K562 (cell line): ENCODE data around the gene GNAT2. TPM values are rescaled to one million over a fixed set of nuclear protein-coding genes. Genes with fewer than 3 reads are reported as not detected.

Experiments used
- ATAC-seq: fragments of 200-7000 bp; cut with Tn5 transposase; 3 replicates; pipeline ENCODE4 v1.9.1; 2020; ENCODE audit warnings: moderate library complexity
- BruUV-seq: library from RNA; stranded (reverse); fragments of 400-500 nt; replicated peaks from 2 replicates; lab custom pipeline; 2021; lab: Mats Ljungman, UMichigan
- CTCF ChIA-PET: fragments of 300-600 bp; formaldehyde crosslinking; extraction: SDS; loops from one replicate; lab custom pipeline; 2021; ENCODE audit warnings: low intra/inter-chr PET ratio; lab: Yijun Ruan, JAX
- POLR2A ChIA-PET: fragments of 300-600, 350-650 bp; sonication (Branson Sonifier 250); formaldehyde crosslinking; extraction: SDS; loops from one replicate; lab custom pipeline; 2021; ENCODE audit warnings: antibody characterized with exemption, inconsistent platforms; lab: Yijun Ruan, JAX
- DNase-seq, 4 experiments: peaks; one replicate each; pipeline versions ENCODE4 v3.0.0 to v3.0.0-alpha.2; 2011 to 2018; ENCODE audit warnings: low spot score in 3 of 4, mixed read lengths in 3 of 4; ENCODE audit errors: extremely low read depth in 1 of 4
- FAIRE-seq: peaks from 2 replicates; lab custom pipeline; 2011; peaks lifted over from hg19 to GRCh38; lab: Jason Lieb, UNC
- H2AFZ ChIP-seq: 2 replicates; pipeline ENCODE4 v1.6.0; 2011; ENCODE audit warnings: low read depth, low read length, control low read depth, inconsistent platforms
- H3K27ac ChIP-seq: fragments of 200-600 bp; 3 replicates; pipeline ENCODE4 v1.8.0; 2011; ENCODE audit warnings: low read depth, mild to moderate bottlenecking, control low read depth, inconsistent platforms, low read length, moderate library complexity, mixed read lengths; ENCODE audit errors: extremely low read depth
- H3K27me3 ChIP-seq, 2 experiments: fragments of 300-600 bp in 1 of 2; 2 replicates in 1 of 2; 3 replicates in 1 of 2; pipeline versions ENCODE4 v1.6.0 to v1.8.0; 2011; ENCODE audit warnings: inconsistent platforms in 2 of 2, low read length in 2 of 2, mild to moderate bottlenecking in 1 of 2, mixed read lengths in 1 of 2, moderate library complexity in 1 of 2; ENCODE audit not compliant: control insufficient read depth in 2 of 2, insufficient read depth in 2 of 2
- H3K36me3 ChIP-seq: fragments of 300-600 bp; 3 replicates; pipeline ENCODE4 v1.8.0; 2011; ENCODE audit warnings: mild to moderate bottlenecking, low read length, inconsistent platforms; ENCODE audit not compliant: control insufficient read depth, insufficient read depth
- H3K4me1 ChIP-seq, 2 experiments: fragments of 200-600 bp in 1 of 2; replicated peaks in 1 of 2; 2 replicates in 1 of 2; 3 replicates in 1 of 2; pipeline versions ENCODE4 v1.5.1 to v1.8.0; 2011; ENCODE audit warnings: inconsistent platforms in 2 of 2, low read length in 2 of 2, mild to moderate bottlenecking in 1 of 2, mixed read lengths in 1 of 2, moderate library complexity in 1 of 2; ENCODE audit not compliant: control insufficient read depth in 2 of 2, insufficient read depth in 2 of 2
- H3K4me2 ChIP-seq: 2 replicates; pipeline ENCODE4 v1.6.1; 2011; ENCODE audit warnings: low read length, control low read depth, inconsistent platforms, mixed read lengths; ENCODE audit not compliant: insufficient read depth
- H3K4me3 ChIP-seq: fragments of 200-600 bp; sonication (generic), shearing (Covaris generic); 2 replicates; pipeline ENCODE4 v1.5.1; 2016; ENCODE audit warnings: control low read depth, inconsistent platforms
- H3K79me2 ChIP-seq: fragments of 200-600 bp; 3 replicates; pipeline ENCODE4 v1.8.0; 2011; ENCODE audit warnings: low read length, inconsistent platforms; ENCODE audit not compliant: control insufficient read depth, insufficient read depth
- H3K9ac ChIP-seq, 2 experiments: 2 replicates each; pipeline versions ENCODE4 v1.6.0 to v1.6.1; 2011; ENCODE audit warnings: low read depth in 2 of 2, low read length in 2 of 2, control low read depth in 1 of 2, inconsistent platforms in 1 of 2, mild to moderate bottlenecking in 1 of 2, mixed read lengths in 1 of 2; ENCODE audit not compliant: insufficient read depth in 1 of 2
- H3K9me1 ChIP-seq: one replicate; pipeline ENCODE4 v1.6.0; 2011; ENCODE audit warnings: inconsistent platforms, mild to moderate bottlenecking, low read length, moderate library complexity; ENCODE audit not compliant: control insufficient read depth, insufficient read depth
- H3K9me3 ChIP-seq: replicated peaks from 2 replicates; pipeline ENCODE4 v1.5.1; 2011; ENCODE audit warnings: low read depth, low read length, inconsistent platforms; ENCODE audit not compliant: control insufficient read depth, insufficient read depth
- H4K20me1 ChIP-seq: replicated peaks from 2 replicates; pipeline ENCODE4 v1.6.1; 2011; ENCODE audit warnings: low read length, inconsistent platforms, mixed read lengths; ENCODE audit not compliant: control insufficient read depth, insufficient read depth
- ARID1B ChIP-seq: fragments of 450-650 bp; IDR thresholded peaks from 2 replicates; pipeline ENCODE4 v1.6.1; 2016; ENCODE audit warnings: antibody characterized with exemption, mild to moderate bottlenecking, inconsistent platforms
- CBFA2T2 ChIP-seq: fragments of 450-650 bp; conservative IDR thresholded peaks from 2 replicates; pipeline ENCODE4 v1.6.1; 2017; ENCODE audit warnings: mild to moderate bottlenecking
- CEBPB ChIP-seq: fragments of 450-650 bp; IDR thresholded peaks from 2 replicates; pipeline ENCODE4 v1.6.1; 2016; ENCODE audit warnings: missing genetic modification characterization, missing compliant biosample characterization
- CHD1 ChIP-seq: fragments of 200-600 bp; sonication (generic); IDR thresholded peaks from one replicate; pipeline ENCODE4 v1.6.1; 2012; ENCODE audit warnings: mild to moderate bottlenecking, moderate library complexity, low read length, inconsistent platforms
- ELF1 ChIP-seq: fragments of 200-800 bp; sonication (Bioruptor generic); IDR thresholded peaks from 2 replicates; pipeline ENCODE4 v1.6.1; 2016; ENCODE audit warnings: missing genetic modification characterization, missing compliant biosample characterization
- ESRRB ChIP-seq: fragments of 250-450 bp; sonication (Bioruptor Pico); IDR thresholded peaks from 2 replicates; pipeline ENCODE4 v1.5.0; 2020; ENCODE audit warnings: mild to moderate bottlenecking, moderate library complexity, borderline replicate concordance
- ETV5 ChIP-seq: sonication (generic); formaldehyde crosslinking; IDR thresholded peaks from 2 replicates; pipeline ENCODE4 v1.4.0; 2020; ENCODE audit warnings: low read depth, mild to moderate bottlenecking, missing genetic modification reagents
- FIP1L1 ChIP-seq: fragments of 200-400 bp; formaldehyde crosslinking; IDR thresholded peaks from 2 replicates; pipeline ENCODE4 v1.6.1; 2018; ENCODE audit warnings: mild to moderate bottlenecking, low read depth, low read length; ENCODE audit not compliant: poor library complexity, severe bottlenecking
- GTF2B ChIP-seq: IDR thresholded peaks from 2 replicates; pipeline ENCODE4 v1.6.1; 2011; ENCODE audit not compliant: insufficient read length; ENCODE audit errors: extremely low read depth
- NUFIP1 ChIP-seq: fragments of 450-650 bp; IDR thresholded peaks from 2 replicates; pipeline ENCODE4 v1.6.1; 2018; ENCODE audit not compliant: partially characterized antibody
- RBM14 ChIP-seq: fragments of 200-400 bp; formaldehyde crosslinking; IDR thresholded peaks from 2 replicates; pipeline ENCODE4 v1.6.1; 2018; ENCODE audit warnings: low read depth, mild to moderate bottlenecking, low read length, moderate library complexity, borderline replicate concordance; ENCODE audit not compliant: insufficient read depth
- SMARCA5 ChIP-seq: fragments of 450-650 bp; IDR thresholded peaks from 2 replicates; pipeline ENCODE4 v1.6.1; 2016
- SMARCE1 ChIP-seq: fragments of 450-650 bp; IDR thresholded peaks from 2 replicates; pipeline ENCODE4 v1.7.1; 2016; ENCODE audit warnings: mild to moderate bottlenecking
- ZBTB43 ChIP-seq: sonication (generic); formaldehyde crosslinking; IDR thresholded peaks from 2 replicates; pipeline ENCODE4 v1.8.0; 2023; ENCODE audit warnings: mild to moderate bottlenecking, missing genetic modification reagents
- ZFP1 ChIP-seq: fragments of 450-650 bp; formaldehyde crosslinking; IDR thresholded peaks from 2 replicates; pipeline ENCODE4 v1.4.0; 2020; ENCODE audit warnings: mild to moderate bottlenecking, mixed read lengths
- ZKSCAN3 ChIP-seq: fragments of 250-450 bp; sonication (Bioruptor Pico); IDR thresholded peaks from 2 replicates; pipeline ENCODE4 v1.4.0; 2020
- ZNF146 ChIP-seq: IDR thresholded peaks from one replicate; pipeline ENCODE4 v1.6.1; 2018; ENCODE audit warnings: missing compliant biosample characterization; ENCODE audit not compliant: unreplicated experiment
- ZNF217 ChIP-seq: sonication (generic); formaldehyde crosslinking; IDR thresholded peaks from 2 replicates; pipeline ENCODE4 v1.8.0; 2022; ENCODE audit warnings: mild to moderate bottlenecking, missing genetic modification reagents
- ZNF316 ChIP-seq: fragments of 450-650 bp; IDR thresholded peaks from 2 replicates; pipeline ENCODE4 v1.6.1; 2016
- ZNF511 ChIP-seq: sonication (generic); formaldehyde crosslinking; IDR thresholded peaks from 2 replicates; pipeline ENCODE4 v1.8.0; 2022; ENCODE audit warnings: mild to moderate bottlenecking, missing genetic modification reagents
- ZNF589 ChIP-seq: fragments of 200-800 bp; sonication (Bioruptor generic); IDR thresholded peaks from 2 replicates; pipeline ENCODE4 v1.6.1; 2016; ENCODE audit warnings: low read depth, missing genetic modification characterization, missing compliant biosample characterization
- WGBS: fragments of 100-300 bp; shearing (Covaris generic); methylation state at CpG from one replicate; pipeline ENCODE4 v1.1.6; 2016; ENCODE audit warnings: low coverage, mixed read lengths; ENCODE audit not compliant: insufficient coverage; ENCODE audit errors: missing lambda C conversion rate; 5-methylcytosine and 5-hydroxymethylcytosine counted together
- in situ Hi-C: fragments of 300-500 bp; cut with MboI; formaldehyde crosslinking; loops from 4 replicates; pipeline ENCODE4 v1.15.0; 2018; ENCODE audit warnings: inconsistent platforms, mixed read lengths
- intact Hi-C: fragments of 100-400 bp; cut with micrococcal nuclease; formaldehyde crosslinking; loops from 2 replicates; pipeline ENCODE4 v1.14.2; 2022
- polyA plus RNA-seq, 8 experiments: library from polyadenylated mRNA; depleted of rRNA in 4 of 8; stranded (reverse) in 5 of 8; unstranded in 3 of 8; fragments of >200 nt; fragmentation: Nextera tagmentation in 2 of 8; fragmentation: Illumina TruSeq in 1 of 8; extraction: Ambion mirVana in 2 of 8; extraction: Trizol in 1 of 8; gene quantifications; 2 replicates each; pipeline versions ENCODE4 v1.2.1 to v1.2.3, GENCODE V29; 2011 to 2014; ENCODE audit warnings: inconsistent platforms in 1 of 8, missing spikeins in 1 of 8
- total RNA-seq, 7 experiments: library from RNA; depleted of rRNA in 6 of 7; stranded (reverse); fragments of >200 nt in 6 of 7; fragmentation: Illumina TruSeq in 2 of 7; extraction: Trizol in 2 of 7; gene quantifications; 2 replicates each; pipeline versions ENCODE4 v1.2.1 to v1.2.3, GENCODE V29; 2011 to 2021; ENCODE audit warnings: low replicate concordance in 1 of 7

Gene GNAT2
- total and polyA plus RNA-seq, 9 of the 15 experiments (the other 6 are each of a cell fraction or from before 2014, with no cell fraction given), result 0.06 to 0.52 (median 0.24) TPM; not detected in 1

GRCh38 chr1:109640285-109640865 lies 21.0 kb upstream of the GNAT2 start:
- H3K27ac ChIP-seq, result no peak overlapping the region
- 3% methylated on average over 5 of the region's 5 CpGs for WGBS
- DNase-seq (peak; percentile 76 to 88 (median 82)), ATAC-seq (peak; percentile 82), FAIRE-seq (peak; percentile 97)
- H3K36me3 ChIP-seq, result no peaks in the 10 kb centered on the region
- intact Hi-C loops, result loop anchor here (2.0 to 10.0 kb wide), 3 partner anchors 62 to 474 kb away; partner anchors contain the start of genes AHCYL1 and UBL4B
- BruUV-seq, result no TSS peak
- peaks cover 26 to 51% of the 10 kb centered on the region in 2 experiments for H3K4me1 ChIP-seq
- no peaks in the 10 kb centered on the region for H3K9me3 ChIP-seq
- H3K4me3 ChIP-seq, result no peak overlapping the region
- CTCF ChIA-PET, result interaction anchor here (0.6 to 6.9 kb wide), 5 partner anchors 9 to 344 kb away, joined by 3 to 77 read pairs (median 3); partner anchors contain the start of gene AHCYL1
- H3K4me2 ChIP-seq, result peak overlapping the region; percentile 64
- in situ Hi-C loops, result loop anchor here (5.0 to 10.0 kb wide), 3 partner anchors 132 to 374 kb away; no protein-coding TSS in a partner anchor
- peak overlapping the region in 1 of 2 experiments; percentile 30; a peak in 1 of 4 replicates for H3K9ac ChIP-seq
- H3K79me2 ChIP-seq, result no peaks in the 10 kb centered on the region
- H4K20me1 ChIP-seq, result no peaks in the 10 kb centered on the region
- H3K9me1 ChIP-seq, result no peaks in the 10 kb centered on the region
- POLR2A ChIA-PET, result interaction anchor here (0.6 to 6.4 kb wide), 19 partner anchors 10 to 345 kb away, joined by 3 to 44 read pairs (median 4); partner anchors contain the start of genes AHCYL1, GNAI3 and GSTM4
- peak overlapping the region; percentile 66 for H2AFZ ChIP-seq
- no peaks in the 10 kb centered on the region; a peak in 1 of 5 replicates for H3K27me3 ChIP-seq
- TF ChIP-seq RBM14, result no peak
- no peak for TF ChIP-seq ETV5
- no peak for TF ChIP-seq ELF1 (tag)
- no peak for TF ChIP-seq ZKSCAN3 (CRISPR knock-in tag)
- TF ChIP-seq CBFA2T2, result peak; percentile 25; the same call in 1 of the 2 replicates
- TF ChIP-seq SMARCE1, result peak; percentile 56; the same call in 1 of the 2 replicates
- TF ChIP-seq ZNF146, result no peak
- no peak for TF ChIP-seq ZNF217
- TF ChIP-seq ZFP1 (CRISPR knock-in tag), result no peak
- TF ChIP-seq ZNF316, result no peak
- TF ChIP-seq CEBPB (tag), result no peak
- TF ChIP-seq SMARCA5, result peak; percentile 54; the same call in 1 of the 2 replicates
- no peak for TF ChIP-seq ZBTB43 (CRISPR knock-in tag)
- 0 out of 2 replicates have a peak, but pooled peaks have one; percentile 33 for TF ChIP-seq ZNF589 (CRISPR knock-in tag)
- TF ChIP-seq FIP1L1, result no peak
- TF ChIP-seq GTF2B, result no peak
- no peak for TF ChIP-seq NUFIP1
- TF ChIP-seq ZNF511 (CRISPR knock-in tag), result no peak
- TF ChIP-seq CHD1, result no peak
- TF ChIP-seq ARID1B, result peak; percentile 61
- no peak for TF ChIP-seq ESRRB (CRISPR knock-in tag)
